Right atrium auricular region (tissue), 2 donors: ENCODE measurements around the gene BRIP1. TPM values are rescaled to one million over a fixed set of nuclear protein-coding genes. Genes with fewer than 3 reads are reported as not detected.

Experiments used
- DNase-seq: peaks from one replicate; pipeline ENCODE4 v3.0.0-alpha.2; 2019; ENCODE audit warnings: low spot score
- H3K27ac ChIP-seq, 2 donors: fragments of 200-600 bp; sonication (generic); 1 replicate in 1 of 2; 2 replicates in 1 of 2; pipeline ENCODE4 v1.5.1; 2016 to 2019
- H3K27me3 ChIP-seq, 2 donors: fragments of 200-600 bp; sonication (generic); one replicate each; pipeline versions ENCODE4 v1.5.1 to v1.6.0; 2017 to 2019
- H3K36me3 ChIP-seq: fragments of 200-600 bp; sonication (generic); one replicate; pipeline ENCODE4 v1.5.1; 2016
- H3K4me1 ChIP-seq, 2 donors: fragments of 200-600 bp; sonication (generic); one replicate each; pipeline versions ENCODE4 v1.5.1 to v1.6.0; 2017 to 2019
- H3K4me3 ChIP-seq, 2 donors: fragments of 200-600 bp; sonication (generic); 1 replicate in 1 of 2; 2 replicates in 1 of 2; pipeline ENCODE4 v1.5.1; 2017 to 2019; ENCODE audit warnings: mild to moderate bottlenecking in 1 of 2, moderate library complexity in 1 of 2
- H3K9me3 ChIP-seq, 2 donors: fragments of 200-600 bp; sonication (generic); one replicate each; pipeline ENCODE4 v1.5.1; 2019
- total RNA-seq, 2 donors: library from RNA; depleted of rRNA; stranded (reverse); fragments of >200 nt; gene quantifications; one replicate each; pipeline ENCODE4 v1.1.0, GENCODE V29; 2016
- TF ChIP-seq, protein P1 (sequence below), 2 donors: fragments of 200-600 bp; sonication (generic); IDR thresholded peaks; one replicate each; pipeline ENCODE4 v1.5.1; 2019; ENCODE audit warnings: antibody characterized with exemption in 2 of 2

The BRIP1 gene
- total RNA-seq, 2 donors from 2014 or later: not detected

DNA sequence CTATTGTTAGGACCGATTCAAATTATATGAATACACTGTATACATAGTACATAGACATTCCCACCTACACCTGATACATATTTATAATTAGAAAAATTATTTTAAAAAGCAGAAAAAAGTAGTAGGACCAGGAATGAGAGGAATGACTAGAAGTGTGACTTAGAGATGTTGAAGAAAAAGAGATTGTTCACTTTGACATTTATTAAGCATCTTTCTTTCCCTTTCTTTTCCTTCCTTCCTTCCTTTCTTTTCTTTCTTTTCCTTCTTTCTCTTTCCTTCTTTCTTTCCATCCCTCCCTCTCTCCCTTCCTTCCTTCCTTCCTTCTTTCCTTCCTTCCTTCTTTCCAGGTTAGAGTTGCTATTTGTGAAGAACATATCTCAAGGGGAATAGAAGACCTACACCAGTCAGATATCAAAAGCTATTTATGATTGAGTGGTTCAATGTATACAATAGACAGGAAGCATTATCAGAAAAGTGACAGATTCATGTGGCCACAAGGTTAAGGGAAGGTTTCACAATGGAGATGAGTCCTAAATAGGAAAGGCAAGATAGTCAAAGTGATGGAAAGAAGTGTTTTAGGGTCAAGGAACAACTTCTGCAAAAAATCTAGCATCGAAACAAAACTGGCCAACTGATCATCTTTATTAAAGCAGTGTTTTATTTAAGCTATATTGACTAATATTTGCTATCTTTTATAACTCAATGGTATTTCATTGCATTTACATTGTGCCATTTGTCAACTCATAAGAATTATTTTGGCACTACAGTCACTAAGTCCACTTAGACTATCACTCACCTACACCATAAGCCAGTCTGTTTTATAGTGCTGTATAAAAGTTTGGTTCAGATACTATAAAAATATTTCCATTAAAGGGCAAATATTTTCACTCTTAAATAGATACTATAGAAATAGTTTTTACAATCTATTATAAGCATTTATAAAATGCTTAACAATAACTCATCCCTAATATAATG lies 218.2 kb downstream of the BRIP1 start:
- H3K27ac ChIP-seq: no peak overlapping the region
- H3K9me3 ChIP-seq: no peaks in the 10 kb centered on the region
- TF ChIP-seq, protein P1, sequence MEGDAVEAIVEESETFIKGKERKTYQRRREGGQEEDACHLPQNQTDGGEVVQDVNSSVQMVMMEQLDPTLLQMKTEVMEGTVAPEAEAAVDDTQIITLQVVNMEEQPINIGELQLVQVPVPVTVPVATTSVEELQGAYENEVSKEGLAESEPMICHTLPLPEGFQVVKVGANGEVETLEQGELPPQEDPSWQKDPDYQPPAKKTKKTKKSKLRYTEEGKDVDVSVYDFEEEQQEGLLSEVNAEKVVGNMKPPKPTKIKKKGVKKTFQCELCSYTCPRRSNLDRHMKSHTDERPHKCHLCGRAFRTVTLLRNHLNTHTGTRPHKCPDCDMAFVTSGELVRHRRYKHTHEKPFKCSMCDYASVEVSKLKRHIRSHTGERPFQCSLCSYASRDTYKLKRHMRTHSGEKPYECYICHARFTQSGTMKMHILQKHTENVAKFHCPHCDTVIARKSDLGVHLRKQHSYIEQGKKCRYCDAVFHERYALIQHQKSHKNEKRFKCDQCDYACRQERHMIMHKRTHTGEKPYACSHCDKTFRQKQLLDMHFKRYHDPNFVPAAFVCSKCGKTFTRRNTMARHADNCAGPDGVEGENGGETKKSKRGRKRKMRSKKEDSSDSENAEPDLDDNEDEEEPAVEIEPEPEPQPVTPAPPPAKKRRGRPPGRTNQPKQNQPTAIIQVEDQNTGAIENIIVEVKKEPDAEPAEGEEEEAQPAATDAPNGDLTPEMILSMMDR (IDR thresholded peaks at IDR 0.05): no peak
- no peak for DNase-seq
- no peaks in the 10 kb centered on the region for H3K4me1 ChIP-seq
- H3K4me3 ChIP-seq: no peak overlapping the region
- no peaks in the 10 kb centered on the region for H3K36me3 ChIP-seq
- H3K27me3 ChIP-seq: no peaks in the 10 kb centered on the region

DNA sequence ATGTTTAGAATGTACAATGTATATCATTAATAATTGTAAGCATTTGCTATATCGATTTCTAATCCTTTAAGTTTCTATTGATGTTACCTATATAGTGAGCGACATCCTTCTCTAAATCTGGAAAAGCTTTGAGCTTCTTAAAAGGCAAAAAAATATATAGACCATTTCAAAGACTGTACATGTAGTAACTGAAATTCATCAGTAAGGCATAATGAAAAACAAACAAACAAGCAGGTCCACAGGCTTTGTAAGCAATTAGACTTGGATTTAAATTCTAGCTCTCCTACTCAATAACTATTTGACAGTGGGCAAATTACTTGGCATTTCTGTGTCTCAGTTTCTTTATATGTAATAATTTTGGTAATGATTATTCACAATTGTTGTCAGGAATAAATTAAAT lies 220.6 kb downstream of the BRIP1 start:
- no peak overlapping the region for H3K4me3 ChIP-seq
- no peaks in the 10 kb centered on the region for H3K36me3 ChIP-seq
- H3K9me3 ChIP-seq: no peaks in the 10 kb centered on the region
- TF ChIP-seq, protein P1 (IDR thresholded peaks at IDR 0.05): no peak
- H3K4me1 ChIP-seq: no peaks in the 10 kb centered on the region
- H3K27ac ChIP-seq: no peak overlapping the region
- H3K27me3 ChIP-seq: no peaks in the 10 kb centered on the region
- DNase-seq: no peak

DNA sequence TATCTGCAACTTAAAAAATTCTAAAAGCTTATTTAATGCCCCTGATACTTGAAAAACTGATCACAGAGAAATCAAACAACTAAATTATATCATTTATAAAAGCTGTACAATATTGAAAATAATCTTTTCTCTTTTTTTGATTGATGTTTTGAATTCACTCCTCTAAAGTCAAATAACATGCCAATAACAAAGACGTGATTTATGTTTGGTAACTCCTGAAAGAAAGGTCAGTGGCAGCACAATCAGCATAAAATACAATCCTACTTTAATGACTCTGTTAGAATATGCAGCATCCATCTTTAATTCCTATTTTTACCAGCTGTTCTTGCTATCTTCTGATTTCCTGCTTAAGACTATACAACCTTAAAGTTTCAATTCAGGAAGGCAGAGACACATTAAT lies 221.6 kb downstream of the BRIP1 start:
- Histone ChIP-seq H3K36me3 (no peaks in the 10 kb centered on the region), H3K27ac (no peak overlapping the region), H3K4me3 (no peak overlapping the region), H3K4me1 (no peaks in the 10 kb centered on the region), H3K9me3 (no peaks in the 10 kb centered on the region), H3K27me3 (no peaks in the 10 kb centered on the region)
- DNase-seq: no peak
- TF ChIP-seq, protein P1 (IDR thresholded peaks at IDR 0.05): no peak

DNA sequence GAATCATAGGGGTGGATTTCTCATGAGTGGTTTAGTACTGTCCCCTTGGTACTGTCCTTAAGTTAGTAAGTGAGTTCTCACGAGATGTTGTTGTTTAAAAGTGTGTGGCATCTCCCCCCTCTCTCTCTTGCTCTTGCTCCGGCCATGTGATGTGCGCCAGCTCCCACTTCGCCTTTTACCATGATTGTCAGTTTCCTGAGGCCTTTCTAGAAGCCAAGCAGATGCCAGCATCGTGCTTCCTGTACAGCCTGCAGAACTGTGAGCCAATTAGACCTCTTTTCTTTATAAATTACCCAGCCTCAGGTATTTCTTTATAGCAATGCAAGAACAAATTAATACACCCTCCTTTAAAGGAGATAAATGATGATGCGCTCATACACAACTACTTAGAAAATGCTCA lies 222.2 kb downstream of the BRIP1 start:
- TF ChIP-seq, protein P1 (IDR thresholded peaks at IDR 0.05): no peak
- H3K4me3 ChIP-seq: no peak overlapping the region
- no peaks in the 10 kb centered on the region for H3K4me1 ChIP-seq
- no peak for DNase-seq
- H3K36me3 ChIP-seq: no peaks in the 10 kb centered on the region
- no peaks in the 10 kb centered on the region for H3K27me3 ChIP-seq
- no peak overlapping the region for H3K27ac ChIP-seq
- H3K9me3 ChIP-seq: peaks cover 0 to 1% of the 10 kb centered on the region in 2 donors

DNA sequence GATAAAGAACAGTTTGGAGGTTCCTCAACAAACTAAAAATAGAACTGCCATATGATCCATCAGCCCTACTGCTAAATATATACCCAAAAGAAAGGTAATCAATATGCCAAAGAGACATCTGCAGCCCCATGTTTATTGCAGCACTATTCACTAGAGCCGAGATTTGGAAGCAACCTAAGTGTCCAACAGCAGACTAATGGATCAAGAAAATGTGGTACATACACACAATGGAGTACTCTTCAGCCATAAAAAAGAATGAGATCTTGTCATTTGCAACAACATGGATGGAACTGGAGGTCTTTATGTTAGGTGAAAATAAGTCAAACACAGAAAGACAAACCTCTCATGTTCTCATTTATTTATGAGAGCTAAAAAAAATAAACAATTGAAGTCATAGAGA lies 223.5 kb downstream of the BRIP1 start:
- no peak overlapping the region for H3K4me3 ChIP-seq
- H3K4me1 ChIP-seq: no peaks in the 10 kb centered on the region
- TF ChIP-seq, protein P1 (IDR thresholded peaks at IDR 0.05): no peak
- H3K27me3 ChIP-seq: no peaks in the 10 kb centered on the region
- peaks cover 0 to 11% of the 10 kb centered on the region in 2 donors for H3K9me3 ChIP-seq
- DNase-seq: no peak
- no peaks in the 10 kb centered on the region for H3K36me3 ChIP-seq
- H3K27ac ChIP-seq: no peak overlapping the region
